Embryonic facial prominence (tissue), 1 donor: Measurements from ENCODE around the gene NLRC5.

Source experiments
- DNase-seq: peaks from one replicate; pipeline ENCODE4 v3.0.0-alpha.2; 2016; ENCODE audit errors: extremely low spot score

Gene NLRC5, protein sequence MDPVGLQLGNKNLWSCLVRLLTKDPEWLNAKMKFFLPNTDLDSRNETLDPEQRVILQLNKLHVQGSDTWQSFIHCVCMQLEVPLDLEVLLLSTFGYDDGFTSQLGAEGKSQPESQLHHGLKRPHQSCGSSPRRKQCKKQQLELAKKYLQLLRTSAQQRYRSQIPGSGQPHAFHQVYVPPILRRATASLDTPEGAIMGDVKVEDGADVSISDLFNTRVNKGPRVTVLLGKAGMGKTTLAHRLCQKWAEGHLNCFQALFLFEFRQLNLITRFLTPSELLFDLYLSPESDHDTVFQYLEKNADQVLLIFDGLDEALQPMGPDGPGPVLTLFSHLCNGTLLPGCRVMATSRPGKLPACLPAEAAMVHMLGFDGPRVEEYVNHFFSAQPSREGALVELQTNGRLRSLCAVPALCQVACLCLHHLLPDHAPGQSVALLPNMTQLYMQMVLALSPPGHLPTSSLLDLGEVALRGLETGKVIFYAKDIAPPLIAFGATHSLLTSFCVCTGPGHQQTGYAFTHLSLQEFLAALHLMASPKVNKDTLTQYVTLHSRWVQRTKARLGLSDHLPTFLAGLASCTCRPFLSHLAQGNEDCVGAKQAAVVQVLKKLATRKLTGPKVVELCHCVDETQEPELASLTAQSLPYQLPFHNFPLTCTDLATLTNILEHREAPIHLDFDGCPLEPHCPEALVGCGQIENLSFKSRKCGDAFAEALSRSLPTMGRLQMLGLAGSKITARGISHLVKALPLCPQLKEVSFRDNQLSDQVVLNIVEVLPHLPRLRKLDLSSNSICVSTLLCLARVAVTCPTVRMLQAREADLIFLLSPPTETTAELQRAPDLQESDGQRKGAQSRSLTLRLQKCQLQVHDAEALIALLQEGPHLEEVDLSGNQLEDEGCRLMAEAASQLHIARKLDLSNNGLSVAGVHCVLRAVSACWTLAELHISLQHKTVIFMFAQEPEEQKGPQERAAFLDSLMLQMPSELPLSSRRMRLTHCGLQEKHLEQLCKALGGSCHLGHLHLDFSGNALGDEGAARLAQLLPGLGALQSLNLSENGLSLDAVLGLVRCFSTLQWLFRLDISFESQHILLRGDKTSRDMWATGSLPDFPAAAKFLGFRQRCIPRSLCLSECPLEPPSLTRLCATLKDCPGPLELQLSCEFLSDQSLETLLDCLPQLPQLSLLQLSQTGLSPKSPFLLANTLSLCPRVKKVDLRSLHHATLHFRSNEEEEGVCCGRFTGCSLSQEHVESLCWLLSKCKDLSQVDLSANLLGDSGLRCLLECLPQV (N-terminal part only)

DNA sequence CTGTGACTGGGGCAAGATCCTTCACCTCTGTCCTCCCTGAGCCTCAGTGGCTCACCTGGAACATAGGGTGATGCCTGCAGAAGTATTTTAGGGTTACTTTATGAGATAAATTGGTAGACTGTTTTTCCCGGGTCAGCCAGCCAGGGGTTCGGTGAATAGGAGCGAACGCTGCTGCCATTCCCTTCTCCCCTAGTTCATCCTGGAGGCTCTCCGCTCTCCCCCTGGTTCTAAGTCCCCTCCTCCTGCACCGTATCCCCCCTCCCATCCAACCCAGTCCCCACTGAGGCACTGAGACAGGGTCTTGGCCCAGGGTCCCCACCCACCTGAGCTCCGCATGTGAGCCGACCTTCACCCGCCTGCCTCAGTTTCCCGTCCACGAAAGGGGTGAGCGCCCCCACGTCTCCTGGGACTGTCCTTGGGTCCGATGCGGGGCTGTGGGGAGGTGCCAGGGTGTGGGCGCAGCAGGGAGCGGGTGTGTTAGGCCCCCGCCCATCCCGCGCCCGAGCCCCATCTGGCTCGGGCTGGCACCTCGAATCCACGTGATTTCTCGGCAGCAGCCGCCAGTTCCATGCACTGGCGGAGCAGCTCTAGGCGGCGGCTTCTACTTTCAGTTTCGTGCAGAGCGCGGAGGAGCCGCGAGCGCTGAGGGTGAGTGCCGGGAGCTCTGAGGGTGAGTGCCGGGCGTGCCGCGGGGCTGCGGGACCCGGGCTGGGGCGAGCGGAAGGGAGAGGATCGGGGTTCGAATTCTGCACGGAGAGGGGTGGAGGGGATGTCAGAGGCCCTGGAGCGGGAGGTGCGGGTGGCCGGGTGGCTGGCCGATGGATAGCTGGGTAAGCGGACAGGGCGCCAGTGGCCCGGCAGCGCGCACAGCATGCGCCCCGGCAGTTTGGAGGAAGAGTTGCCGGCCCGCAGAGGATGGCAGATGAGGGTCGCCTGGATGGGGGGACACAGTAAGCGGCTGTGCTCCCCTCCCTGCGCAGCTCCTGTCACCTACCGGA, at the start of gene NLRC5:
Gene NLRC5, plus strand, starts transcription at position 610 of the 998 bp plus-strand sequence. CDS start 31,156 bp downstream, outside the sequence.
- peak; percentile 37 for DNase-seq

DNA sequence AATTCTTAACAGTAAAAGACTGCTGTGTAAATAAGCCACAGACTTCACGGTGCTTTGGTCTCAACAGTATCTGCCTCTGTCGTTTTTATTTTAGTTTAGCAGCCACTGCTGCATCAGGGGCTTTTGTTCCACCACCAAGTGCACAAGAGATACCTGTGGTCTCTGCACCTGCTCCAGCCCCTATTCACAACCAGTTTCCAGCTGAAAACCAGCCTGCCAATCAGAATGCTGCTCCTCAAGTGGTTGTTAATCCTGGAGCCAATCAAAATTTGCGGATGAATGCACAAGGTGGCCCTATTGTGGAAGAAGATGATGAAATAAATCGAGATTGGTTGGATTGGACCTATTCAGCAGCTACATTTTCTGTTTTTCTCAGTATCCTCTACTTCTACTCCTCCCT, 49.6 kb upstream of the NLRC5 start:
- DNase-seq = no peak

DNA sequence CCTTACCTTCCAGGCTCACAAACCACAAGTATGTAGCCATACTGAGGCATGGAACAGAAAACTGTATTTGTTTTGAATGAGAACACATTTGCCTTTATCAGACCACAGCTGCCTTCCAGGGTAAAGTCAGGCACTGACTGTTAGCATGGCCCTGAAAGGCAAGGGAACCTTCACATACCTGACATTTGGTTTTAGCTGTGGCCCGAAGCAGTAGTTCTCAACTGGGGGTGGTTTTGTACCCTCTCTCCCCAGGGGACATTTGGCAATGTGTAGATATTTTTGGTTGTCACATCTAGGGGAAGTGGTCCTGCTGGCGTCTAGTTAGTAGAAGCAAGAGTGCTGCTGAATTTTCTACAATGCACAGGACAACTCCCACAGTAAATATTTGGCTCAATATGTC, 48.3 kb upstream of the NLRC5 start:
- DNase-seq = no peak

DNA sequence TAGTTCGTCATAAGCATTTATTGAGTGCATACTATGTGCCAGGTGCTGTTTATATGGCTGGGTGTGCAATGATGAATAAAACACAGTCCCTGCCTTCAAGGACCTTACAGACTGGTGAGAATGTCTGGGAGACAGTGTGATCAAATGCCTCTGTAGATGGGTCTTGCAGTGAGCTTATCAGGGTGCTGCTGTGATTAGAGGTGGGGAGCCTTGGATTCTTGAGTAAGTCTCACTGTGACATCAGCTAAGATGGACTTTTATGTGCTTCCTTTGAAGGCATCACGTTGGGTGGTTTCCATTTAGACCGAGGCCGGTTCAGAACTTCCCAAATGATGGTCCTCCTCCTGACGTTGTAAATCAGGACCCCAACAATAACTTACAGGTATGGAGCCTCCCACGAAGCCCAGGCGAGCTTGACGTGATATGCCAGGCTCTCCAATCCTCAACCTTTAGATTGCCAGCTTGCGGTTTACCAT, 47.5 kb upstream of the NLRC5 start:
- DNase-seq = no peak

DNA sequence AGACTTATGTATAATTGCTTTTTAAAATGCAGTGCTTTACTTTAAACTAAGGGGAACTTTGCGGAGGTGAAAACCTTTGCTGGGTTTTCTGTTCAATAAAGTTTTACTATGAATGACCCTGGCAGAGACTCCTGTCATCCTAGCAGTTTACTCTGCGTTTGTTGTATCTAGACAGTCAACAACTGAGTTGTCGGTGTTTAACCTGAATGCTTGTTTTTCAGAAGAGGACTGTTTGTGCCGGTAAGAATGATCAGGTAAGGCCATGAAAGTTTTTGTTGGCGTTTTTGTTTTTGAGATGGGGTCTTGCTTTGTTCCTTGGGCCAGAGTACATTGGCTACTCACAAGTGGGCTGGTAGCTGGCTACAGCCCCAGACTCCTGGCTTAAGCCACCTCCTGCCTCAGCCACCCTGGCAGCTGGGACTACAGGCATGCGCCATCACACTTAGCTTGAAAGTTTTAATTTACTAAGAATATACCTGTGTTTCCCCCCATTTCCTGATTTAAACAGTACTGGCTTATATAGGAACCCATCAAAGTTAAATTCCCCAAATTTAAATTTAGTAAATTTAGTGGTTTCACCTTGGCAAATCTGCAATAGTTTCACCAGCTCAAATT, 45.5 kb upstream of the NLRC5 start:
- DNase-seq = no peak

DNA sequence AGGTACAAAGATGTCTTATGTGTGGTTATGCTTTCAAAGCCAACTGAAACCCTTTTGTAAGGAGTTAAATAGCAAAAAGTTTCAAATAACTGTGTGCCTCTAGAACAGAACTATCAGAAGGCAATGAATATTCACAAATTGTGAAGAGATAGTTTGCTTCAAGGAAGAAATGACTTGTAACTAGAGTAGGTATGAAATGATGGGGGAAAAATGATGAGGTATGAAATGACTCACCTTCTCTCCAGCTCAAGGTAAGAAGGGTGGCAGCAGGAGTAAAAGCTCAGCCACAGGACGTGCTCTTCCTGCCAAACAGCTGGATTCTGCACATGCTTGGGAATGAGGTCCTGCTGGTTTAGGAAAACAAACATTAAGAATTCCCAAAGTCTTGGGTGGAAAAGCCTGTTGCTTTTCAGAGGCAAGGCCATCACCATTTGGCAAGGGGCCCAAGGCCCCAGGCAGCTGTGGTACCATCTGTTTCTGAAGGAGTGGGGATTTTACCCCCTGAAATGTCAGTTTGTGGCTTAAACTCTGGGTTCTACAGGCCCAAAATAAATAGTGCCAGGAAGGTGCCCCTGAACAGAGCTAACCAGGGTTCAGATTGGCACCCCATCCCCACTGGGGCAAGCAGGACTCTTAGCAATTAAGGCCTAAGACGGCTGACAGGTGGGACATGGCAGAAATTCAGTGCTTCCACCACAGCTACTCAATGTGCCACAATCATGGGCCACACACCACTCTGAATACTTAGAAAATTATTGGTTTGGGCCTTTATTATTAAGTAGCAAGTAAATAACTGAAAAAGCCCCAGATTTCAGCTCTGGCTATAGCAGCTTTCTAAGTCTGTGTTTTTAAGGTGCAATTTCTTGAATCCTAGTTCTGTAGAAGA, 44.2 kb upstream of the NLRC5 start:
- DNase-seq = no peak

DNA sequence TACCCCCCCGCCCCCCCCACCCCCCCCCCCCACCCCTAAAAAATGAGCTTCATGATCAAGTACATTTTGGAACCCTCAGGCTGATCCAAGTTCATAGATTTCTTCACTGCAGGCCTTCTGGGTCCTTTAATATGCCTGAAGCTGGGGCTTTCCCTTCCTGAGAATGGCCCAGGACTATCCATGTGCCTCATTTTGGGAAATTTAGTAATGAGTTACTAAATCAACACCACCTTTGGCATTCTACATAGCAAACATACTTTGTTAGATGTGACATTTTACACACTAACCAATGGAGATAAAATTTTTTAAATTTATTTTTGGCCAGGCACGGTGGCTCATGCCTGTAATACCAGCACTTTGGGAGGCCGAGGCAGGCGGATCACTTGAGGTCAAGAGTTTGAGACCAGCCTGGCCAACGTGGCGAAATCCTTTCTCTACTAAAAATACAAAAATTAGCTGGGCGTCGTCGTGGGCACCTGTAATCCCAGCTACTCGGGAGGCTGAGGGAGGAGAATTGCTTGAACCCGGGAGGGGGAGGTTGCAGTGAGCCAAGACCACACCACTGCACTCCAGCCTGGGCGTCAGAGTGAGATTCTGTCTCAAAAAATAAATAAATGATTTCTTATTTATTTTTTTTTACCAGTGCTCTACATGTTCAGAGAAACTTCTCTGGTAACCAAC, 43.4 kb upstream of the NLRC5 start:
- DNase-seq = no peak

DNA sequence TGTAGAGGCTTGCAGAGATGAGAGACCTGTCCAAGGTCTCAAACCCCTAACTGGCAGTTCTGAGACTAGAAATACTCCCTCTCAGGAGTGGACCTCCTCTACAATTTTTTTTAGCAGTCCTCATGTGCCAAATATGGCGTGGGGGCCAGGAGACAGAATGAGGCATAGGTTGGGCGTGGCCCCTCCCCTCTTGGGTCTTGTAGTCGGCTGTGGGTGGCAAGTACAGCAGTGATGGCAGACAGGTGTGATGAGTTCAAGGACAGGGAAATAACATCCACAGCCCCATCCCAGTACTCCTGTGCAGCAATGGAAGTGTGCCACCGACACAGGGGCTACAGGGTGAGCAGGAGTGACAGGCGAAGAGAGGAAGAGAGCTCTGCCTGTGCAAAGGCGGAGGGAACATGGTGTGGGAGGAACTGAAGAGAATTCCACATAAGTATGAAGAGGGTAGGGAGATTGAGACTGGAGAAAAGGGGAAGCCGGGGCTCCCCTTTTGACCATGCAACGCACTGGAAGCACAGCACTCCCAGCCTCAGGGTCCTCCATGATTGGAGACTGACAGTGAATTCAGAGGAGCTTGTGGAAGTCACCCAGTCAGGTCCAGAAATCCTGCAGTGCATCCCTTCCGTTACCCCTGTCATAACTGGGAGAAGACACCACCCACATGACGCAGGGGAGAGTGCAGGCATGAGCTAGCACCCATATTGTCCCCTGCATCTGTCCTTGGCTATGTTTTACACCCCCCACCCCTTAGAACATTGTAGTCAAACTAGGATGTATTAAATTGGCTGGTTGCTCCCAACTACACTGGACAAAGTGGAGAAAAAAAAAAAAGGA, 42.4 kb upstream of the NLRC5 start:
- DNase-seq = no peak

DNA sequence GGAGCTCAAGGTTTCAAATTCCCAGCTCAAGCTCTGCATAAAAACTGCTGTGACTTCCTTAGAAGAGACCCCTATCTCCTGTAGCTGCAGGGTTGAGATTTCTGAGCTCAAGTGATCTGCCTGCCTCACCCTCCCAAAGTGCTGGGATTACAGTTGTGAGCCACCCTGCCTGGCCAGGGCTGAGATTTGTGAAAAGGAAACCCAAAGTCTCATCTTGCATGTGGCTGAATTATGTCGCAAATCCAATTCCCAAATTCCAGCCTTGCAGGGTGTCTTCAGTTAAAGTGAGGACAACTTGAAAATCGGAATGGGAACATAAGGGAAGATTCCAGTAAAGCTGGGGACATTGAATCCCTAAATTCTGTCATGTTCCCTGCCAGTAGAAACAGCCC, 41.8 kb upstream of the NLRC5 start:
- DNase-seq = no peak

DNA sequence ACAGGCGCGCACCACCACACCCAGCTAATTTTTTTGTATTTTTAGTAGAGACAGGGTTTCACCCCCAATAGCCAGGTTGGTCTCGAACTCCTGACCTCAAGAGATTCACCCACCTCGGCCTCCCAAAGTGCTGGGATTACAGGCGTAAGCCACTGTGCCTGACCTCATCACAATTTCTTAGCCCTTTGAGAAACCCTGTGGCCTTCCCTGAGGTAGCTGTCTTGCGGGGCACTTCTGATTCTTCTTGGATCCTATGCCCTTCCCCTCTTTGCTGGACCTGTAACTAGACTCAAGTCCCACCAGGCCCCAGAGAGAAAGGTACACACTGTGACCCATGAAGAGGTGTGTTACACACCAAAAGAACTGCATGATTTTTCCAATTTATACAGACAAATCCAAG, 41.1 kb upstream of the NLRC5 start:
- no peak for DNase-seq

DNA sequence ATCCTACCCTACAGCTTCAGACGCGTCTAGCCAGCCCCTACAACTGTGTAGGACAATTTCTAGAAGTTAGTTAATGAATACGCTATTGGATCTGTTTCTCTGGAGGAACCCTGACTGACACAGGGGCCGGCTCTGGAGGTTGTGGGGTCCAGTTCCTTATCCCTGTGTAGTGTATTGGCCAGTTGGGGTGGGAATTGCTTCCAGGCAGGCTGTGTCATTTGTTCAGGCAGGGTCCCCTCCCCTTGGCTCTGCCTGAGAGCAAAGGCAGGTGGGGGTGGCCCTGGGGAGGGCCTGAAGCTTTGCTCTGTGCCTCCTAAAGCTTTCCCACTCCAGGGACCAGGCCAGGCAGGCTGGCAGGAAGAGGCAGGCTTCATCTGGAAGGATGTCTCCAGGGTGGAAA, 39.3 kb upstream of the NLRC5 start:
- DNase-seq = no peak

DNA sequence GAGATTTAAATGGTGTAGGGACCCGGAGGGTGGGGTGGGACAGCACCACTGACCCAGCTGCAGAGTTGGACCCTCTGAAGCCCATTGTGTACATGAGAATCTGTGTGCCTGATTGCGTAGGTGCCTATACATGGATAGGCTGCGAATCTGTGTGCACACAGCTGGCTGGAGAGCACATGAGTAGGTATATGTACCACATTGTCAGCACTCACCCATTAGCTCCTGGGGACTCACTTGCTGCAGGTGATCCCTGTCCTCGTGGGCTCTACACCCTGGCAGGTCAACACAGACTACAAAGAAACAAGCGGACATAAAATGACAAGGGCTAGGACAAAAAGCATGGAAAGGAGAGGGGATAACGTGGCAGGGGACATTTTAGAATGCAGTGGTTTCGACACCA, 38.9 kb upstream of the NLRC5 start:
- no peak for DNase-seq

DNA sequence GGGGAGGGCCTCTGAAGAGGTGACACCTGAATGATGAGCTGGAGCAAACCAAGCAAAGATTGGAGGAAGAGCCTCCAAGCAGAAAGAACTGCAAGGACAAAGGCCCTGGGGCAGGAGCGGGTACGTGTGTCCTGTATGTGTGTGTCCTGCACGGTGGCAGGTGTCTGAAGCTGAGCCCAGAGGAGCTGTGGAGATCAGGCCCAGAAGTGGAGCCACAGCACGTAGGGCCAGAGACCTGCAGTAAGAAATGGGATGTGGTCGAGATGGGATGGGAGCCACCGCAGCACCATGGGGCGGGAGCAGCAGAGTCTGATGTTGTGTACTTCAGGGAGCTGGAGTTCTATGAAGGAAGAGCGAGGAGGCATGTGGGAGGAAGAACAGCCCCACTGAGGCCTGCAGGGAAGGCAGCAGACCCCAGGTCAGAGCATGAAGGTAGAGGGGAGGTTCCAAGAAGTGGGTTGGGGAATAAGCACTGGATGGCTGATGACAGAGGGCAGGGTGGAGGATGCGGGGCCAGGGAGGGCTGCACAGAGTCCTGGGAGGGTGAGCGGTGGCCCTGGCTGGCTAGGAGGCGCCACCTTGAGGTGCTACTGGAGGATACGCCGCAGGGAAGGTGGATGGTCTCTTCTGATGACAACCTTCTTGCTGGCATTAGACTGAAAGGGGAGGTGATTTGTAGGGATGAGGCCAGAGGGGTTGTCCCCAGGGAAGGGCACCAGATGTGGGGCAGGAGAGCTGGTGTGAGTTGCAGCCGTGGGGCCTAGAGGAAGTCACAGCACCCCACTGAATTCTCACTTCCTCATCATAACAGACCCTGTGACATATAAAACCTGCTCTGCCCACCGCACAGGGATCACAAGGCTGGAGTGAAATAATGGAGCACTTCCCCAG, 38.2 kb upstream of the NLRC5 start:
- no peak for DNase-seq

DNA sequence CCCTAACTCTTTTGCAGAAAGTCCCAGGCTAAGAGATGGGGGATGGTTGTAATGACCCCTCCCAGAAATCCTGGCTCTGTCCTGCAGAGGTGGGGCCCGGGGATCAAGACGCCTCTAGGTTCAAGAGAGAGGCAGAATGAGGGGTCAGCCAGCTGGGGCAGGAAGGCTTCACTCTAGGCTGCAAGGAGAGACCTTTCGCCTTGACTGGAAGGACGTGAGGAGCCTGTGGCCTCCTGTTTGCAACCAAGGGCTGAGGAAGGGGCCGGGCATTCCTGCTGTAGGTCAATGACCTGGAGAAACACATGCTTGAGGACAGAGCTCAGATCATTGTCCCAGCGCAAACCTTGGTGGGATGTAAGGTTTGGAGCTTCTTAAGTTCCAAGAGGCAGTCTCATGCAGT, 36.4 kb upstream of the NLRC5 start:
- no peak for DNase-seq

DNA sequence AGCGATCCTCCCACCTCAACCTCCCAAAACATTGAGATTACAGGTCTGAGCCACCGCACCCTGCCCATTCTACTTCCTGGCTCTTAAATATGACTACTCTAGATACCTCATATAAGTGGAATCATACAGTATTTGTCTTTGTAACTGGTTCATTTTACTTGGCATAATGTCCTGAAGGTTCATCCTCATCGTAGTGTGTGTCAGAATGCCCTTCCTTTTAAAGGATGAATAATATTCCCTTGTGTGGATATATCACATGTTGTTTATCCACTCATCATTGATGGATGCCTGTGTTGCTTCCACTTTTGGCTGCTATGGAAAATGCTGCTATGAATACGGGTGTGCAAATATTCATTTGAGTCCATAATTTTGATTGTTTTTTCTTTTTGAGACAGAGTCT, 33.3 kb upstream of the NLRC5 start:
- DNase-seq = no peak

DNA sequence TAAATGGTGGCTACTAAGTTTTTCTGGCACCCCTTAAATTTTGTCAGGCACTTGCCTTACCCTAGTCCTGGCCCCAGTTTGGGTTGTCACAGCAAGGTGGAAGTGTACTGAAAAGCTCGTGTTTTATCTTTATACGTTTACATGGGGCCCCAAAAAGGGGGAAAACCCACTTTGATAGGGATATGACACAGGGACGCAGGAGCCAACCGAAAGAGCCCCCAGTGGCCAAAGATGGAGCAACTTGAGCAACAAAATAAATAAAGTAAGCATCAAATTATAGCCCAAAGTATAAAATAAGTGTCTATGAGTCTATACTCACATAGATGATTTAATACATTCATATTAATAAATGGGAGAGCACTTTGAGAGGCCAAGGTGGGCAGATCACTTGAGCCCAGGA, 32.6 kb upstream of the NLRC5 start:
- DNase-seq = no peak
